ENCODE measurements around the gene KAZN. TPM values are rescaled to one million over a fixed set of nuclear protein-coding genes. Genes with fewer than 3 reads are reported as not detected.

The KAZN gene
- polyA plus RNA-seq, 1 experiment = 3.7 TPM

DNA sequence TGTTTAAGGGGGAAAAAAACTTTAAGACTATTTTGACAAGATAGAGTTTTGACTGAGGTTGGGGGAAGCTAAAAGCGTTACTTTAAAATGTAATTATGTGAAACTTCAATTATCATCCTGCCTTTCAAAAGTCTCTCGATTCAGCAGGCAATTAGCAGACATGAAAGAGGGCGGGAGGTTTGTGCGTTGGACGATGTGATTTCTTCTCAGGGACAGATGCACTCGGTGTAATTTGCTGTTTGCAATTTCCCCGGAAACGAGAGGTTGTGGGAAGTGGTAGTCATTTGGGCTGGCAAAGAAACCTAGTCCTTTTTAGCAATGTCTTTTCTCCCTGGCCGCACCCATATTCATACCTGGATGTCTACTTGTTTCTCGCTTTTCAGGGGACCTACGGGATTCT lies 27.1 kb downstream of the KAZN start:
- H3K4me3 ChIP-seq (ENCODE audit: low read depth, low read length) = no peak overlapping the region
- ChIA-PET POLR2A (no interaction called here), CTCF (no interaction called here)
- no peak overlapping the region for H3K27ac ChIP-seq (ENCODE audit: low read depth, low read length)
- H3K9me3 ChIP-seq (ENCODE audit: control insufficient read depth, insufficient read depth, low read length) = no peaks in the 10 kb centered on the region; the same call in 1 of the 2 replicates
- TF ChIP-seq, protein P1, sequence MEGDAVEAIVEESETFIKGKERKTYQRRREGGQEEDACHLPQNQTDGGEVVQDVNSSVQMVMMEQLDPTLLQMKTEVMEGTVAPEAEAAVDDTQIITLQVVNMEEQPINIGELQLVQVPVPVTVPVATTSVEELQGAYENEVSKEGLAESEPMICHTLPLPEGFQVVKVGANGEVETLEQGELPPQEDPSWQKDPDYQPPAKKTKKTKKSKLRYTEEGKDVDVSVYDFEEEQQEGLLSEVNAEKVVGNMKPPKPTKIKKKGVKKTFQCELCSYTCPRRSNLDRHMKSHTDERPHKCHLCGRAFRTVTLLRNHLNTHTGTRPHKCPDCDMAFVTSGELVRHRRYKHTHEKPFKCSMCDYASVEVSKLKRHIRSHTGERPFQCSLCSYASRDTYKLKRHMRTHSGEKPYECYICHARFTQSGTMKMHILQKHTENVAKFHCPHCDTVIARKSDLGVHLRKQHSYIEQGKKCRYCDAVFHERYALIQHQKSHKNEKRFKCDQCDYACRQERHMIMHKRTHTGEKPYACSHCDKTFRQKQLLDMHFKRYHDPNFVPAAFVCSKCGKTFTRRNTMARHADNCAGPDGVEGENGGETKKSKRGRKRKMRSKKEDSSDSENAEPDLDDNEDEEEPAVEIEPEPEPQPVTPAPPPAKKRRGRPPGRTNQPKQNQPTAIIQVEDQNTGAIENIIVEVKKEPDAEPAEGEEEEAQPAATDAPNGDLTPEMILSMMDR (IDR thresholded peaks at IDR 0.05; ENCODE audit: low read depth, low read length) = no peak
- no peaks in the 10 kb centered on the region for H3K27me3 ChIP-seq (ENCODE audit: control insufficient read depth, insufficient read depth, low read length)
- DNase-seq (ENCODE audit: low read depth, low spot score) = no peak

DNA sequence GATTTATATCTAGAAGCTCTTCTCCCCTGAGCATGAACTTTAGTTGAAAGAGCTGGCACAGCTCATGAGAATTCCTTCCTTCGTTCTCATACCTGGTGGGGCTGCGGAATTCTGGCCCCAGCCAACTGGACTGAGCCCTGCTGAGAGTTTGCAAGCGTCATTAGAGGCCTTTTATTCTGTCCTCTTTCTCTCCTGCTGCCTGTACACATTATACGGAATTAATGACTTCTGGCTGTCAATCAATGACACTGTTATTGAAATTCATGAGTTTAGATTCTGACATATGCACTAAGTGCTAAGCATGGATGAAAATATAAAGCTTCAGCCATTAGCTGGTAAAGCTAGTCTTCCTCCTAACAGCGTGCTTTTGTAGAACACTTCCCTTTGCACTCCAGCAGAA lies 27.5 kb downstream of the KAZN start:
- Histone ChIP-seq H3K9me3 (ENCODE audit: control insufficient read depth, insufficient read depth, low read length) (no peaks in the 10 kb centered on the region; the same call in 1 of the 2 replicates), H3K27ac (ENCODE audit: low read depth, low read length) (no peak overlapping the region), H3K4me3 (ENCODE audit: low read depth, low read length) (no peak overlapping the region), H3K27me3 (ENCODE audit: control insufficient read depth, insufficient read depth, low read length) (no peaks in the 10 kb centered on the region)
- DNase-seq (ENCODE audit: low read depth, low spot score) = no peak
- ChIA-PET CTCF (no interaction called here), POLR2A (no interaction called here)
- TF ChIP-seq, protein P1 (IDR thresholded peaks at IDR 0.05; ENCODE audit: low read depth, low read length) = no peak

DNA sequence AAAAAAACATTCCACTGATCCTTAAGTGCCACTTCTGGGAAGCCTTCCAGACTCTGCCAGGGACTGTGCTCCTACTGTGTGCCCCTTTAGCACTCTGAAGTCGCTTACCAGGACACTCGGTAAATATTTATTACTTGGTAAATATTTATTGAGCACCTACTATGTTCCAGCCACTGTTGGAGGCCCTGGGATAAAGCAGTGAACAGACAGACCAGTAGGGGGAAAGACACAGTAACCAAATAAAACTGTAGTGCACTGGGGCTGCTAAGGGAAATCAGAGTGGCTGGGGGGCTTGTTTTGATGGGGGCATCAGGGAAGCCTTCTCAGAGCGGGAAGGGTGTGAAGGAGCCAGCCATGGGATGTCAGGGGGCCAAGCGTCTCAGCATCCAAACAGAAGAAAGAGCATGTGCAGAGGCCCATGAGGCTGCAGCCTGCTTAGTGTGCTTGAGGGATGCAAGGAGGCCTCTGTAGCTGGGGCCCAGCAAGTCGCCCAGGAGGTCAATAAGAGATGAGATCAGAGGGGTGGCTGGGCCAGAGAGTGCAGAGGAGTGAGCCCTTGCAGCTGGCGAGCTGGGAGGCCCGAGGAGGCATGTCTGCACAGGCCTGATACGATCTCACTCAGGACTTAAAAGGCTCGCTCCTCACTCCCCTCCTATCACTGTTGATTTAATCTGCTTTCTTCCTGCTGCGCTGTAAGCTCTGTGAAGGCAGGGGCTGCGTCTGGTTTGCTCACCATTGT lies 28.6 kb downstream of the KAZN start:
- DNase-seq (ENCODE audit: low read depth, low spot score) = no peak

DNA sequence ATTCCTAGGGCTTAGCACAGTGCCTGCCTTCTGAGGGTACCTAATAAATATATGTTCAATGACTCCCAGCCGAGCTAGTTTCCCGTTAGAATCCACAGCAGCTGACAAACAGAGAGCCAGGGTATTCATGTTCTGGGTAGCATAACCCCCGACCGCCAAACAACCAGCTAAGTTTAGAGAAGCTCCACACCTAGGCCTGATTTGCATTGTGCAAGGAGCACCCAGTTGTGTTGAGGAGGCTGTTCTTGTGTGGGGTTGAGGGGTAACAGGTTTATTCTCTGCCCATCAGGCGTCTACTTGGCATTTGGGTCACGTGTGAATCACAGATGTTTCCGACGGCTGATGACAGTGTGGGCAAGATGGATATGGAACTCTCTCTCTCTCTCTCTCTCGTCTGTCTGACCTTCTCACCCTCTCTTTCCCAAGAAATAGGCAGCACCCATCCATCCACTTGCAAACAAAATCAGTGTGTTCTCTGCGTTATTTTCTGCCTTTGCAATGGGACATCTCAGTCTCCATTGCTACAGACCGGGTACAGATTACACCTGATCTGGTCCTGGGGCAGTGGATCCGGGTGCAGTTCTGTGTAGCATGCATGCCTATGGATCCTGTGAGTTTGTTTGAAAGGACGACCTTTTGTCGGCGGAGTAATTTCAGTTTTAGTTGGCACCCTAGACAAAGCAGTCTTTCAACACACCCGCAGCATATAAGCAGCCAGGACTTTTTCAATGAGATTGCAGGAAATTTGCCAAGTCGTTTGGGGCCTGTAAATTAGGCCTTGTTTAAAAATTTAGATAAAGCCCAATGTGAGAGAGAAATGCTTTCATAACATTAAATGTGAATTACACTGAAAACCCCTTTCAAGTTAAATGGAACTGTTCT lies 29.4 kb downstream of the KAZN start:
- no peak for DNase-seq (ENCODE audit: low read depth, low spot score)
- Histone ChIP-seq H3K27me3 (ENCODE audit: control insufficient read depth, insufficient read depth, low read length) (no peaks in the 10 kb centered on the region), H3K27ac (ENCODE audit: low read depth, low read length) (no peak overlapping the region), H3K4me3 (ENCODE audit: low read depth, low read length) (no peak overlapping the region), H3K9me3 (ENCODE audit: control insufficient read depth, insufficient read depth, low read length) (no peaks in the 10 kb centered on the region; the same call in 1 of the 2 replicates)
- CTCF ChIA-PET = no interaction called here
- POLR2A ChIA-PET = no interaction called here
- TF ChIP-seq, protein P1 (IDR thresholded peaks at IDR 0.05; ENCODE audit: low read depth, low read length) = no peak

More for the DNA sequence above, 28.6 kb downstream of the KAZN start:
- no peak overlapping the region for H3K4me3 ChIP-seq (ENCODE audit: low read depth, low read length)
- no peaks in the 10 kb centered on the region for H3K27me3 ChIP-seq (ENCODE audit: control insufficient read depth, insufficient read depth, low read length)
- no peaks in the 10 kb centered on the region; the same call in 1 of the 2 replicates for H3K9me3 ChIP-seq (ENCODE audit: control insufficient read depth, insufficient read depth, low read length)
- no peak overlapping the region for H3K27ac ChIP-seq (ENCODE audit: low read depth, low read length)
- CTCF ChIA-PET = no interaction called here
- POLR2A ChIA-PET = no interaction called here
- TF ChIP-seq, protein P1 (IDR thresholded peaks at IDR 0.05; ENCODE audit: low read depth, low read length) = no peak
